Skin epidermis (tissue), 12 donors: Measurements from ENCODE around the gene AASDH.
"Not testable (repeated sequence)": the region's sequence is repeated elsewhere in the genome, so short reads cannot be mapped to it uniquely, and the experiment has no call there.

ENCODE experiments used
- H3K27ac ChIP-seq, 21 experiments: fragments of 200-600 bp; sonication (generic) in 11 of 21; one replicate each; pipeline ENCODE4 v1.5.0; 2020; ENCODE audit warnings: mild to moderate bottlenecking in 3 of 21, inconsistent platforms in 2 of 21, moderate library complexity in 2 of 21
- H3K4me3 ChIP-seq, 7 experiments: fragments of 200-600 bp; sonication (generic) in 2 of 7; one replicate each; pipeline ENCODE4 v1.5.0; 2020; ENCODE audit warnings: inconsistent platforms in 2 of 7, mild to moderate bottlenecking in 2 of 7, moderate library complexity in 1 of 7

Gene AASDH

DNA sequence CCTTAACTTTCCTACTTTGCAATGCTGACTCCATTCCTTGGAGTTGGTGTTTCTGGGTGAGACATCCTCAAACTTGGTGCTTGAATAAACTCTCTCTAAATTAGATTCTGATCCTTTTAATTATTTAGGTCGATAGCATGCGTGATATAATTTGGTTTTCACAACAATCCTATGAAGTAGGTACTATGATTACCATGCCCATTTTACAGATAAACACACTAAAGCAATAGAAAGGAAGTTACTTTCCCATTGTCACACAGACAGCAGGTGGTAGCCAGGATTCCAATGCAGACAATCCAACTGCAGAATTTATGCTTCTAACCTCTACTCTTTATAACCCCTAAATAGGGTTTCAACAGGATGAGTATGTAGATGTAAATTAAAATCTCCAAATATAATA lies 21.7 kb upstream of the AASDH start:
- Histone ChIP-seq H3K27ac (peak overlapping the region in 1 of 21 experiments; percentile 7), H3K4me3 (no peak overlapping the region)

DNA sequence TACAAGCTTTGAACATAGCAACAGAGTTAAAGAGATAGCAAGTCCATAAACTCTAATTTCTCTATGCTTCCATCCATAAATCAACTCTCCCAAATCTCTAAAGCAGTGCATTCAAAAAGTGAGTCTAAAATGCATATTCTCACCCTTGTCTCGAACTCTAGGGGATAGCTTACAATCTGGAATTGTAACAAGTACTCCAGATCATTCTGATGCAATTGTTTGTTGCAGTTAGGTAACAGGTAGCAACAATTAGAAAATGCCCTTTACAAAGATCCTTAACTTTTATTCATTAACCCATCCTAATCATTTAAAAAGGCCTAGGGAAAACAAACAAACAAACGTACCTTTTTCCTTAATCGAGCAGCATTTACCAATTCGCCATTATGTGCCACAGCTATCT lies 18.9 kb upstream of the AASDH start:
- Histone ChIP-seq H3K4me3 (no peak overlapping the region), H3K27ac (no peak overlapping the region)

DNA sequence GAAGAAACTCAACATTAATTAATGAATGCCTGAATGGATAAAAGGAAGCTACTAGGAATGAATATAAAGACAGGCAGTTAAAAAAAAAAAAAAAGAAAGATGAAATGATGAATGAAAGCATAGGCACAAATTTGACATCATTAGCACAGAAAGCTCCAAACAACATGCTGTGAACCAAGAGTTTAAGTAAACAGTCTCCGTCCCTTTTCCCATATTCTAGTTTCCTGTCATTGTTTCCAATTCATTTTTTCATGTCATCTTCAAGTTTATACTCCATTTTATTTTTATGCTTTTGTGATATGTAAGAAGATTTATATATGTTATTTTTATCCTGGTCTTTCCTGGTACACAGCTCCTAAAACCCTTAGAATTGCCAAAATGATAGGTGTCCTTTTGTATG lies 17.7 kb upstream of the AASDH start:
- Histone ChIP-seq H3K27ac (no peak overlapping the region), H3K4me3 (no peak overlapping the region)

DNA sequence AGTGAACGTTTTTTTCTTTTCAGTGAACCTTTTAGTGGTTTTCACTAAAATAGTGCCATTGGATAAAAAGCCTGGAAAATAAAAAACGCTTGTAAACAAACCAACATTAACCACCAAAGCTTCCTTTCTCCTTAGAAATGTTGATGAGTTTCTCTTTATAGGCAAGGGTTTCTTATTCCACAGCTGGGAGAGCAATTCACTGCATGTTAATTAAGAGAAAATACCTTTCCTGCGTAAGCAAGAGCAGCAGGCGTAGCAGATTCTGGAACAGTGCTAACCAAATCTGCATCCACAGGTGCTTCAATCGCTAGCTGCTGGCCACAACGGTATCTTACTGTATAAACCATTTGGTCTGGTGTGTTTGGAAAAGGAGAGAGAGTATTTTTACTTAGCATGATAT lies 13.3 kb upstream of the AASDH start:
- Histone ChIP-seq H3K4me3 (no peak overlapping the region), H3K27ac (no peak overlapping the region)

GRCh38 chr4:56391270-56391669 lies 4.0 kb upstream of the AASDH start:
- H3K27ac ChIP-seq, result no peak overlapping the region
- no peak overlapping the region for H3K4me3 ChIP-seq

GRCh38 chr4:56389558-56389957 lies 2.3 kb upstream of the AASDH start:
- H3K4me3 ChIP-seq, result no peak overlapping the region
- no peak overlapping the region for H3K27ac ChIP-seq

DNA sequence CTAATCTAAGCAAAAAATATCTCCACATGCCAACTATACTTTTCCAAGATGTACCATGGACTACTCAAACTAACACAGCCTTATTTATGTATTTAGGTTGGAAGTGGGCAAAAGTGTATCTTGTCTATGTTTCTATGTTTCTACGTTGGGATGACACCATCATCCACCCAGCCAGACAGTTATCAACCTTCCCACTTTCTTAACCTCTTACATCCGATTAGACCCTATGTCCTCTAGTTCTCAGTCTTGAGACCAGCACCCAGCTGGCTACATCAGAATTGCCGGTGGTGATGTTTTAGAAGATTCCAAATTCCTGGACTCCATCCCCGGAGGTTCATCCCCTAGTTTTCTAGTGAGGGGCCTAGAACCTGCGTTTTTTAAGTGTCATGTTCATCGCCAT lies 1.0 kb upstream of the AASDH start:
- Histone ChIP-seq H3K4me3 (peak overlapping the region; percentile 55 to 84 (median 71)), H3K27ac (peak overlapping the region in 14 of 21 experiments; percentile 85 to 97 (median 93))

GRCh38 chr4:56386091-56386490 lies 1.2 kb downstream of the AASDH start:
- Histone ChIP-seq H3K4me3 (peak overlapping the region in 6 of 7 experiments; percentile 55 to 84 (median 69)), H3K27ac (peak overlapping the region in 4 of 21 experiments; percentile 89 to 97 (median 94))

- Histone ChIP-seq H3K4me3 (no peak overlapping the region), H3K27ac (no peak overlapping the region)
Measured at GRCh38 chr4:56375458-56375857, 11.8 kb downstream of the AASDH start.

GRCh38 chr4:56374956-56375355 lies 12.3 kb downstream of the AASDH start:
- Histone ChIP-seq H3K4me3 (no peak overlapping the region), H3K27ac (no peak overlapping the region)

DNA sequence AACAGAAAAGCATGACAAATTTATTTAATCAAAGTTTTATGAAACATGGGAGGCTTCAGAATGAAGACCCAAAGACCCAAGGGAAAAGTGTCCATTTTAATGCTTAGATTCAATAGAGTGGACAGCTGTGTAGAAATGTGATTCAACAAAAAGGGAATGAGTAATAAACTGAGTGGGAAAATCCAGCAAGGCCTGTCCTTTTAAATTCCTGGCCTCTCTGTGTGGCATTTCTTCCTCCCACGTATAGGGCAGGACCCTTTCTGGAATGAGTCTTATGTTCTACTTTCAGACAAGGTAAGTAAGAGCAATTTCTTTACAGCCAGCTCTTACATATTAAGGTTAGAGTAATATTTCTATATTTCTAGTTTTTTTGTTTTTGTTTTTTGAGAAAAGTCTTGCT lies 14.5 kb downstream of the AASDH start:
- H3K4me3 ChIP-seq, result no peak overlapping the region
- H3K27ac ChIP-seq, result no peak overlapping the region

GRCh38 chr4:56371426-56372220 lies 15.7 kb downstream of the AASDH start:
- Histone ChIP-seq H3K4me3 (no peak overlapping the region), H3K27ac (peak overlapping the region in 1 of 21 experiments; percentile 42)

GRCh38 chr4:56370377-56370776 lies 16.9 kb downstream of the AASDH start:
- Histone ChIP-seq H3K4me3 (no peak overlapping the region), H3K27ac (no peak overlapping the region)

DNA sequence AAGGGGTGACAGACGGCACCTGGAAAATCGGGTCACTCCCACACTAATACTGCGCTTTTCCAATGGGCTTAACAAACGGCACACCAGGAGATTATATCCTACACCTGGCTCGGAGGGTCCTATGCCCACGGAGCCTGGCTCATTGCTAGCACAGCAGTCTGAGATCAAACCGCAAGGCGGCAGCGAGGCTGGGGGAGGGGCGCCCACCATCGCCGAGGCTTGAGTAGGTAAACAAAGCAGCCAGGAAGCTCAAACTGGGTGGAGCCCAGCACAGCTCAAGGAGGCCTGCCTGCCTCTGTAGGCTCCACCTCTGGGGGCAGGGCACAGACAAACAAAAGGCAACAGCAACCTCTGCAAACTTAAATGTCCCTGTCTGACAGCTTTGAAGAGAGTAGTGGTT lies 24.3 kb downstream of the AASDH start:
- H3K4me3 ChIP-seq, H3K27ac ChIP-seq: not testable (repeated sequence)

DNA sequence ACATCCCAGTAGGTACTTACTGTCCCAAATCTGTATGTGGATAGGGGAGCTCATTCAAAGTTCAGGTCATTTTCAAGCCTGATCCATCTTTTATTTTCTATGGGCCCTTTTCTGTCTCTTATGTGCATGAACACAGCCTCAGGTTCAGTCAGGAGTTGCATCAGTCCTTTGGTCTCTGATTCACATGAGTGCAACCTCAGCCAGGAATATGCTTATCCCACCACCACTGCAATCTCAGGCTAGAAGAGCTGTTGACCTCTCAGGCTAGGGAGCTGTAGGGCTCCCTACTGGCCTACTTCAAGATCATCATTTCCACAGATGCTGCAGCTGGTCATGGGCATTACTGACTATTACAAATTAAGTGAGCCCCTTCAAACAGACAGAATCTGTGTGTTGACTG lies 27.2 kb downstream of the AASDH start:
- Histone ChIP-seq H3K27ac (no peak overlapping the region), H3K4me3 (no peak overlapping the region)

DNA sequence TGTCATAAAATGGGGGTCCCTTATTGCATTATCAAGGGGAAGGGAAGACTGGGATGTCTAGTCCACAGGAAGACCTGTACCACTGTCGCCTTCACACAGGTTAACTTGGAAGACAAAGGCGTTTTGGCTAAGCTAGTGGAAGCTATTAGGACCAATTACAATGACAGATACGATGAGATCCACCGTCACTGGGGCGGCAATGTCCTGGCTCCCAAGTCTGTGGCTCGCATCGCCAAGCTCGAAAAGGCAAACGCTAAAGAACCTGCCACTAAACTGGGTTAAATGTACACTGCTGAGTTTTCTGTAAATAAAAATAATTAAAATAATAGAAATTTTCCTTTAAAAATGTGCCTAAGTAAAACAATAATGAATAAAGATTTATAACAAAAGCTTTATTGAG lies 30.6 kb downstream of the AASDH start:
- H3K4me3 ChIP-seq, result no peak overlapping the region

GRCh38 chr4:56348576-56348975 lies 38.7 kb downstream of the AASDH start:
- H3K27ac ChIP-seq, result no peak overlapping the region

More for the DNA sequence above, 30.6 kb downstream of the AASDH start:
- no peak overlapping the region for H3K27ac ChIP-seq

DNA sequence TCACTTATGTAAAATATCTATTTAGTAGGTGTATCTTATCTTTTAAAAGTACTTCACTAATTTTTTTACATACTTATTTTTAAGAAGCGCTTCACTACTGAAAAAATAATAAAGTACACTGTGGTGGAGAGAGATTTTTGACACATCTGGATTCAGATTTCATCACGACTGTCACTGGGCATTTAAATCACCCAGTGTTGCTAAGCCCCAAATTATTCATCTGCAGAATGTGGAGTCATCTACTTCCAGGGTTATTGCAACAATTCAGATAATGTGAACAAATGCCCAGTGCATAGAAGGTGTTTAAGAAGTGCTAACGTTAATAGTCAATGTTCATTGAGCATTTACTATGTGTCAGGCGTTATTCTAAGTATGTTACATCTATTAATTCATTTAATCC lies 41.8 kb downstream of the AASDH start:
- Histone ChIP-seq H3K27ac (no peak overlapping the region), H3K4me3 (no peak overlapping the region)

More at GRCh38 chr4:56348576-56348975, 38.7 kb downstream of the AASDH start:
- no peak overlapping the region for H3K4me3 ChIP-seq

GRCh38 chr4:56342746-56343145 lies 44.5 kb downstream of the AASDH start:
- no peak overlapping the region for H3K4me3 ChIP-seq
- H3K27ac ChIP-seq, result no peak overlapping the region

- no peak overlapping the region for H3K4me3 ChIP-seq
- H3K27ac ChIP-seq, result no peak overlapping the region
Measured at GRCh38 chr4:56330691-56331090, 56.6 kb downstream of the AASDH start.

- Histone ChIP-seq H3K27ac (no peak overlapping the region), H3K4me3 (no peak overlapping the region)
Measured at GRCh38 chr4:56326363-56326762, 60.9 kb downstream of the AASDH start.
